Stimulated activated CD8-positive, alpha-beta memory T cell treated with anti-CD3 and anti-CD28 coated beads, Interleukin-4, amount 100 ng/mL, for 24 hours (primary cell): ENCODE data around the gene CAMTA1.

ENCODE experiments used
- DNase-seq: peaks from one replicate; pipeline ENCODE4 v3.0.0-alpha.2; 2020; ENCODE audit warnings: low read depth

The CAMTA1 gene

GRCh38 chr1:7500381-7501083 lies 715.3 kb downstream of the CAMTA1 start:
- DNase-seq: no peak

- DNase-seq: no peak
Measured at GRCh38 chr1:7501084-7501491, 715.8 kb downstream of the CAMTA1 start.

DNA sequence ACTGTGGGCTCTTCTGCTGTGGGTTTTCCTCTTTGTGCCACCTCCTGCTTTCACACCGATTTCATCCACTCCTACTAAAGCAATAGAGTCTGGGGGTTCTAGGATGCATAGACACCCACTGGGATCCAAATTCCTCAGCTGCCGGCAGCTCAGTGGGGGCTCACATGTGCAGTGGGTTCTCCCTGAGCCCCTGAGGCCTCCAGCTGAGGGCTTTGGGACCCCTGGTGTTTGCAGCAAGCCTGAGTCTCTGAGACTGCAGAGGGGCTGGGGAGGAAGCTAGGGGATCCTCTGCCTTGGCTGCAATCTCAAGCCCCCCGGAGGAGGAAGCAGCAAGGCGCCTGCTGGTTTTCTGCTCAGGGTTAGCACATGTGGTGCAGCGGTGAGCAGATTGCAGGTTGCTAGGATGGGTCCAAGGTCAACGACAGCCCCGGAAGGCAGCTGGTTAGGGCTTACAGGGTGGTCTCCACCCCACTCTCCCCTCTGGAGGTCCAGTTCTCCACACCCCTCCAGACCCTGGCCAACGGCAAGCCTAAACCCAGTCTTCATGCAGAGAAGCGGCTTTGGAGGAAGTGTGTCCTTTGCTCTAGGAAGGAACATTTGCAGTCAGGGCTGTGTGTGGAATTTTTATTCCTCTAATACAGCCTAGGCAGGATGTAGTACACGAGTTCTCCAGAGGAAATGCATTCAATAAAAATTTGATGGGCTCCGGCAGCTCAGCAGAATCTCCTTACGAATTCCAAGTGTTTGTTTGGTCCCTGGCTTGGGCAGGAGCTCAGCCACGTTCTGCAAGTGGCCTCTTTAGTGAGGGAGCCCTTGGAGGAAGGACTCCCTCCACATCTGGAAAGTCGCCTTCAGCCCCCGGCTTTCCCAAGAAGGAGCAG lies 716.7 kb downstream of the CAMTA1 start:
- DNase-seq: no peak

DNA sequence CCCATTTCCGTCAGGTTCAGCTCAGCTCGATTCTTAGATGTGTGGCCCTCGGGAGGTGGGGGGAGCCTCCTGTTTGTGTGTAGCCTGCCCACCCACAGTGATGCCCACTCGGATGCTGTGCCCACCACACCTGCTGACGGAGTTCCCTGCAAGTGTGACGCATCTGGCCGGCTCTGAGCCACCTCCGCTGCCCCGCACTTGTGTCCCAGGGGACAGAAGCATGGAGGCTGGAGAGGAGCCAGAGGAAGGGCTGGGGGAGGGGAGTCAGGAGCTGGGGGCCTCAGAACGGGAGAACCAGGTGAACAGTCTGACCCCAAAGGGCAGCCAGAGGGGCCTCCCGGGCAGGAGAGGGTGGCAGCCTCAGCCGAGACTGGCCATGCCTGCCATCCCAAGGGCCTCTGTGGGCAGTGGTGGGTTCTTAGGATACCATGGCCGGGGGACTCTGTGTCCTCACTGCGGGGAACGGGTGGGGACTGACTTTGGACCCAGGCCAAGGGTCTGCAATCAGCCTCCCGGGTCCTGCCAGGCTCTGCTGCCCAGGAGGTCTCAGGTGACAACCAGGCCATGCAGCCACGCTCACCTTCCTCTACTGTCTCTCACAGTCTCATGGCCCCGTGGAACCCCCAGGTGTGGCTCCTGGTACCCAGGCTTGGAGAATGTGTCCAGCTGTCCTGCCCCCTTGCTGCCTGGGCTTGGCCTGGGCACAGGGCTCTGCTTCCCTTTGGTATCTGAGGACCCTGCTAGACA lies 718.6 kb downstream of the CAMTA1 start:
- DNase-seq: no peak

DNA sequence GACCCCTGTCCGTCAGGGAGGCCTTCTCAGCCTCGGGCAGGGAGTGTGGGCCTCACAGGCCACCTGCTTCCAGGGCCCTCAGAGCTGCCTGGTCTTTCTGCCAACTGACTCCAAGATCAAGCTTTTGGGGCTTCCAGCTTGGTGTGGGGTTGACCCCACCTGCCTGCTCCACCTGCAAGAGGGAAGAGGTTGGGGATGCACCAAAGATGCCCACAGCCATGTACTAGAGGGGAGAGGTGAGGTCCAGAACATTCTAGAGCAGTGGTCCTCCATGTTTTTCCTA lies 719.1 kb downstream of the CAMTA1 start:
- no peak for DNase-seq

- DNase-seq: no peak
Measured at GRCh38 chr1:7505094-7505770, 720.0 kb downstream of the CAMTA1 start.

DNA sequence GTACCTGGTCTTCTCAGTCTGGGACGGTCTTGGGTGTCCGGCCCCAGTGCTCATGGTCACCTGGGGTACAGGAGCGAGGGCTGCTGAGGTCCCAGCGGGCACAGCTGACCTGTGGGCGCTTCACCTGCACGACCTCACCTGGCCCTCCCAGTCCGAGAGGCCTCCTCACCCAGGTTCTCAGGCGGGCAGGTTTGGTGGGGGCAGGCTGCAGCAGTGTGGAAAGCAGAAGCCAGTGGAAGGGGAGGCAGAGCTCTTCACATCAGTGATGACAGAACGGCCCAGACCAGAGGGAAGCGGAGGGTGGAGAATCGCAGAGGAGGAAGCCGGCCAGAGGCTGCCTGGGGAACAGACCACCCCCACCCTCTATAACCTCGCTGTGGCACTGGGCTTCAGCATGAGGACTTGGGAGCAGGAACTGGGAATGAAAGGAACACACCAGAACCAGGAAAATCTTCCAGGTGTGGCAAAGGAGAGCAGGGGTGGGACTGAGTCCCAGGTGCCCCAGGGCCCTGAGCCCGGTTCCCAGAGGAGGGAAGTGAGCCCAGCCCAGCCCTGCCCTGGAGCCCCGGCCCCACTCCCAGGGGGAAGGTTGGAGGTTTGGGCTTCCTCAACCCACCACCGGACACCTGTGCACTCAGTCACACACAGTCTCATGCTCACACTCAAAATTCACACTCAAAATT lies 720.7 kb downstream of the CAMTA1 start:
- no peak for DNase-seq

DNA sequence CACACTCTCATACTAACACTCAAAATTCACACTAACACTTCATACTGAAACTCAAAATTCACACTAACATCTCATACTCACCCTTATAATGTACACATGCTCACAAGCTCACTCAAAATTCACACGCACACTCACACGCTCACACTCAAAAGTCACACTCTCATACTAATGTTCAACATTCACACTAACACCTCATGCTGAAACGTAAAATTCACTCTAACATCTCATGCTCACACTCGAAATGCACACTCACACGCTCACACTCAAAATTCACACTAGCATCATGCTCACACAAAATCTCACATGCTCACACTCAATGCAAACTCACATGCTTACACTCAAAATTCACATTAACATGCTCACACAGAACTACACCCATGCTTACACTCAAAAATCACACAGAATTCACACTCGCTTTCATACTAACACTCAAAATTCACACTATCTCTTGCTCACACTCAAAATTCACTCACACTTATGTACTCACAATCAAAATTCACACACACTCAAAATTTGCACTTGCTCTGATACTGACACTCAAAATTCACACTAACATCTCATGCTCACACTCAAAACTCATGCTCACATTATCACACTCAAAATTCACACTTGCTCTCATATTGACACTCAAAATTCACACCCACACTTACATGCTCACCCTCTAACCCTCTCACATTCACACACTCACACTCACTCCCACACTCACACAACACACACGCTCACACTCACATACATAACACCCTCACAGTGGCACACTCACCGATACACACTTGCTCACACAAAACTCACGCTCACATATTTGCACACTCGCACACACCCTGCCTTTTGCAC lies 721.4 kb downstream of the CAMTA1 start:
- no peak for DNase-seq

DNA sequence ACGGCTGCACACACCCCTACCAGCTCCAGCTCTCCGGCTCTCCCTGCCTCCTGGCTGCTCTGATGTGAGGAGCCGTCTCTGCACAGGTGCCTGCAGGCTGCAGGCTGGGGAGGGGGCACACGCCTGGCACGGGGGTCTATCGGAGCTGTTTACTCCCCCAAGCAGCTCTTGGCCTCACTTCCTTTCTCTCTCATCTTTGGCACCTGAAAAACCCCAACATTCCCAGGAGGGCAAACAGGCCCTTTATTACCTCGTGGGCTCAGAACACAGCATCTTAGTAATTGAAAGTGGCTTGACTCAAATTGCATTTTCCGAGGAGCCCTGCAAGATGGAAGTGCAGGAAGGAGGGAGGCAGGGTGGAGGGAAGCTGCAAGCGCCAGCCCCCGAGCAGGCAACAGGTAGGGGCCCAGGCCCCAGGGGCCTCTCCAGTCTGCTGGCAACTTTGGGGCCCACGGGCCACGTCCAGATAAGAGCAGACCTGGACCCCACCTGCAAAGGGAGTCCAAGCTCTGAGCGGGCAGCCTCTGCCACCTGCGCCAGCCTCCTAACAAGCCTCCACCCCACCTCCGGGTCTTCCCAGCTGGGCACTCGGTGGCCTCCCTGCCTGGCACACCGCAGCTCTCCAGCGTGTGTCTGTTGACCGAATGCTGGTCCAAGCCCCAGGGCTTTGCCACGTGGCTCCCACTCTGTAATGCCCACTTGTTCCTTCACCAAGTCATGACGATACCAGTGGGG lies 722.2 kb downstream of the CAMTA1 start:
- no peak for DNase-seq

GRCh38 chr1:7508052-7508933 lies 723.0 kb downstream of the CAMTA1 start:
- DNase-seq: no peak

GRCh38 chr1:7508934-7509519 lies 723.8 kb downstream of the CAMTA1 start:
- no peak for DNase-seq

DNA sequence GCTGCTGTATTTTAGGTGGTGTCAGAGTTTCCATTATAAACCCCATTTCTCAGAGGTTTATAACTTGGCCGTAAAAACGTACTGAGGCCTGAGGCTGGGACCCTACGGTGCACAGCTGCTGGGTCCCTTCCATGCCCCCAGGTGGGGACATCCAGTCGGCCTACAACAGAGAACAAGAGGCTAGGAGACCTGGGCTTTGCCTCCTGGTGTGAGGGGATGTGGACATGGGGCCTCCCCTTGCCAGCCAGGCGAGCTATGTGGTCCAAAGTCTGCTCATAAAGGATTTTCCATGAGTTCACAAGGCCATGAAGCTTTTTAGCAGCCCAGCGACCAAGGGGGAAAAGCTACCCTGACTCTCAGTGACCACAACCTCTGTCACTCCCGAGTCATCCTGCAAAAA lies 724.3 kb downstream of the CAMTA1 start:
- no peak for DNase-seq

GRCh38 chr1:7510389-7510931 lies 725.2 kb downstream of the CAMTA1 start:
- no peak for DNase-seq

GRCh38 chr1:7511381-7511780 lies 726.1 kb downstream of the CAMTA1 start:
- no peak for DNase-seq

DNA sequence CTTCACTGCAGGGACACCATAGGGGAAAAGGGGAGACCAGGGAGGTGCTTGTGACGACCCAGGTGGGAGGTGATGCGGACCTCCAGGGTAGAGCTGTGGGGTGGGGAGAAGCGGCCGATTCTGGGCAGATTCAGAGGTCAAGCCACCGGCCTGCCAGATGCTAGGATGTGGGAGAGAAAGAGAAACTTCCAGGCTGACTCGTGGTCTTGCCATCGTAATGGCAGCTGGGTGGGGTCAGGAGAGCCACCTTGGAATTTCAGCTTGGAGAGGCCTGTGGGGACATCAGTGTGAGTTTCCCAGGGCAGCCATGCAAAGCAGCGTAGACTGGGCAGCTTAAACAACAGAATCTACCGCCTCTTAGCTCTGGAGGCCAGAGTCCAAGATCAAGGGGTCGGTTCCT lies 727.8 kb downstream of the CAMTA1 start:
- no peak for DNase-seq

- DNase-seq: no peak
Measured at GRCh38 chr1:7515175-7515574, 729.9 kb downstream of the CAMTA1 start.

- DNase-seq: no peak
Measured at GRCh38 chr1:7515904-7516303, 730.6 kb downstream of the CAMTA1 start.

DNA sequence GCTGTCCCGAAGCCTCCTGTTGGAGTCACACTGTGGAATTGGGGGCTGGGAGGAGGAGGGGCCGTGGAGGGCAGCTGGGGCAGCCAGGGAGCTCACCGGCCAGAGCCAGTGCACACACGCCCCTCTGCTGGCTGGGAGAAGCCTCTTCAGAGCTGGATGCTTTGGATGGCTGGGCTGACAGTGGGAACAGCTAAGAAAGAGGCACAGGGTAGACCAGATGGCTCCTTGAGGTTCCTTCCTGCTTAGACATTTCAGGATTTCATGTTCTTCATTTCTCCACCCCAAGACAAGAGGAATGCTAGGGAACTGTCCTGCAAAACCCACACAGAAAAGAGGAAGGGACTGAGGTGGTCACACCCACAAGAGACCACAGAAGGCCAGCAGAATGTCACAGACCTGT lies 731.1 kb downstream of the CAMTA1 start:
- no peak for DNase-seq

DNA sequence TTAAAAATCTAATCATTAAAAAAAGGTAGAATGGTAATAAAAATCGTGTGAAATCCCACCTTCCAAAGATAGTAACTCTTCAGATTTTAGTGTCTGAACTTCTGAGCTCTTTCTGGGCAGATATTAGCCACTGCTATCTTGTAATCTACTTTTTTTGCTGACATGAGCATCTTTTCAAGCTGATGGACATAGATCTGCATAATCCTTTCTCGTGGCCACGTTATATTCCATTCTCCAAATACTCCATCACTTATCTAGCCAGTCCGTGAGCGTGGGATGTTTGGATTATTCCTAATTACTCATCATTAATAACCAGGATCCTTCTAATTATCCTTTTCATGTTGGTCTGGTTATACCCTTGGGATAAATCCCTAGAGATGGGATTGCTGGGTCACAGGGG lies 731.7 kb downstream of the CAMTA1 start:
- no peak for DNase-seq
